Gastroesophageal sphincter (tissue), 4 donors: ENCODE measurements around the gene CADM2. TPM values are rescaled to one million over a fixed set of nuclear protein-coding genes. Genes with fewer than 3 reads are reported as not detected.

ENCODE experiments used
- ATAC-seq: fragments of 150-250 bp; one replicate; pipeline ENCODE4 v1.9.1; 2016; ENCODE audit warnings: mild to moderate bottlenecking, moderate library complexity
- H3K27ac ChIP-seq, 4 donors: fragments of 200-600 bp; sonication (generic) in 3 of 4; 1 replicate in 3 of 4; 2 replicates in 1 of 4; pipeline ENCODE4 v1.5.1; 2016 to 2019
- H3K27me3 ChIP-seq: fragments of 200-600 bp; sonication (generic); one replicate; pipeline ENCODE4 v1.5.1; 2019
- H3K36me3 ChIP-seq, 2 donors: fragments of 200-600 bp; sonication (generic); one replicate each; pipeline ENCODE4 v1.5.1; 2019; ENCODE audit warnings: control low read depth in 1 of 2
- H3K4me1 ChIP-seq, 3 donors: fragments of 200-600 bp; sonication (generic); 1 replicate in 2 of 3; 2 replicates in 1 of 3; pipeline ENCODE4 v1.5.1; 2016 to 2019; ENCODE audit warnings: control low read depth in 2 of 3
- H3K4me3 ChIP-seq, 2 donors: fragments of 200-600 bp; sonication (generic); one replicate each; pipeline ENCODE4 v1.5.1; 2019; ENCODE audit warnings: mild to moderate bottlenecking in 1 of 2, moderate library complexity in 1 of 2
- H3K9me3 ChIP-seq, 3 donors: fragments of 200-600 bp; sonication (generic); one replicate each; pipeline ENCODE4 v1.5.1; 2017 to 2019; ENCODE audit warnings: control low read depth in 2 of 3
- CTCF ChIP-seq, 4 experiments: fragments of 200-600 bp in 2 of 4; fragments of 450-650 bp in 2 of 4; sonication (generic) in 1 of 4; IDR thresholded peaks; one replicate each; pipeline ENCODE4 v1.5.1; 2017 to 2019; ENCODE audit warnings: antibody characterized with exemption in 4 of 4, mild to moderate bottlenecking in 2 of 4, moderate library complexity in 2 of 4
- EP300 ChIP-seq: sonication (generic); formaldehyde crosslinking; IDR thresholded peaks from one replicate; pipeline ENCODE4 v1.6.1; 2017; ENCODE audit warnings: antibody characterized with exemption, mild to moderate bottlenecking
- POLR2A ChIP-seq, 2 donors: fragments of 450-650 bp; IDR thresholded peaks; one replicate each; pipeline ENCODE4 v1.6.1; 2017; ENCODE audit warnings: antibody characterized with exemption in 2 of 2, mild to moderate bottlenecking in 2 of 2, moderate library complexity in 1 of 2
- POLR2AphosphoS5 ChIP-seq: sonication (generic); formaldehyde crosslinking; IDR thresholded peaks from one replicate; pipeline ENCODE4 v1.6.1; 2017; ENCODE audit warnings: antibody characterized with exemption
- WGBS, 2 donors: methylation state at CpG; one replicate each; pipeline ENCODE4 v1.1.5; 2018; ENCODE audit warnings: low coverage in 1 of 2; 5-methylcytosine and 5-hydroxymethylcytosine counted together
- total RNA-seq, 4 donors: library from RNA; depleted of rRNA; stranded (reverse); fragments of >200 nt; gene quantifications; one replicate each; pipeline ENCODE4 v1.1.0, GENCODE V29; 2016

CADM2 gene
- total RNA-seq, 4 donors from 2014 or later = 8.2 to 10.1 (median 9.4) TPM

GRCh38 chr3:85041001-85041400, 82.2 kb downstream of the CADM2 start:
- TF ChIP-seq POLR2AphosphoS5 (no peak), CTCF (IDR thresholded peaks at IDR 0.05) (no peak), POLR2A (IDR thresholded peaks at IDR 0.05) (no peak), EP300 (no peak)
- no peaks in the 10 kb centered on the region for H3K36me3 ChIP-seq
- no peaks in the 10 kb centered on the region for H3K9me3 ChIP-seq
- H3K4me1 ChIP-seq = no peaks in the 10 kb centered on the region
- no peak for ATAC-seq
- no peaks in the 10 kb centered on the region for H3K27me3 ChIP-seq
- 87 to 88% methylated on average over 4 of the region's 4 CpGs for WGBS, 2 donors
- no peak overlapping the region for H3K27ac ChIP-seq
- H3K4me3 ChIP-seq = no peak overlapping the region

GRCh38 chr3:85041562-85042055, 82.8 kb downstream of the CADM2 start:
- Histone ChIP-seq H3K27ac (no peak overlapping the region), H3K4me1 (no peaks in the 10 kb centered on the region), H3K9me3 (no peaks in the 10 kb centered on the region), H3K4me3 (no peak overlapping the region), H3K27me3 (no peaks in the 10 kb centered on the region), H3K36me3 (no peaks in the 10 kb centered on the region)
- 82% methylated on average over 2 of the region's 2 CpGs for WGBS, 2 donors
- no peak for TF ChIP-seq POLR2A (IDR thresholded peaks at IDR 0.05)
- TF ChIP-seq EP300 = no peak
- no peak for TF ChIP-seq POLR2AphosphoS5
- TF ChIP-seq CTCF (IDR thresholded peaks at IDR 0.05) = no peak
- ATAC-seq = no peak

DNA sequence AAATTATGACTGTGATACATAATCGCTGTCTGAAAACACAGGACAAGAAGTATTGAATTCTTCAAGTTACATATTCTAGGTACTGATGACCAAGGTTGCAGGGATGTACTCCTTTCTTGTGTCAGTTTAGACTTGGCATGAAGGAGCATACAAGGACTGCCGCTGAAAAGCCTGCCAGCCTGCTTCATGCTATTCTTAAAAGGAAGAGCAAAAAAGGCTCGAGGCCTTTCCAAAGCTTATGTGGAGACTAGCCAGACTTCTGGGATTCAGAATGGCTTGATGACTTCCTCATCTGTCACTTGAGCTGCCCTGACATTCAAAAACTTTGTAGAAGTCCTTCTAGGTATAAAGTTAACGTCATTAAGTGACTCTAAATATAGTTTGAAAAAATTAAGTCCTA, 92.0 kb downstream of the CADM2 start:
- 66 to 72% methylated on average over 3 to 4 of the region's 4 CpGs for WGBS, 2 donors
- no peaks in the 10 kb centered on the region for H3K27me3 ChIP-seq
- TF ChIP-seq CTCF (IDR thresholded peaks at IDR 0.05) (no peak), EP300 (no peak), POLR2AphosphoS5 (no peak), POLR2A (IDR thresholded peaks at IDR 0.05) (no peak)
- H3K4me1 ChIP-seq = no peaks in the 10 kb centered on the region
- H3K4me3 ChIP-seq = no peak overlapping the region
- no peaks in the 10 kb centered on the region for H3K36me3 ChIP-seq
- no peak for ATAC-seq
- H3K9me3 ChIP-seq = no peaks in the 10 kb centered on the region
- H3K27ac ChIP-seq = no peak overlapping the region

DNA sequence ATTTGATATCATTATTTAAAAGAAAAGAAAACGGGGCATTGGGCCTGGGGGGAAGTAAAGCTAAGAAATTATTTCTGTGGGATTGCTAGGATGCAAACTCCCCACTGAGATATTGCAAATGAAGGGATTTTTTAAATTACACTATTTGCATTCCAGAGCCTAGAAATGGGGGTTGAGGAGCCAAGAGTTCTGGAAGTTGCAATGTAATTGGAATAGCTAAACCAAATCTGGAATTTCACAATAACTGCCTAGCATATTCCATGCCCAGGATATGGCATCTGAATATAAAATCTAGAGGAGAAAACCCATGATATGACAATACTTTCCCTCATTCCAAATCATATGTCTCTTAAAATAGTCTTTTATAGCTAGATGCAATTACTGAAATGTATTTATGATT, 93.0 kb downstream of the CADM2 start:
- no peaks in the 10 kb centered on the region for H3K27me3 ChIP-seq
- 33 to 73% methylated on average over 1 of the region's 1 CpG for WGBS, 2 donors
- no peak for ATAC-seq
- no peak for TF ChIP-seq POLR2AphosphoS5
- no peak for TF ChIP-seq EP300
- TF ChIP-seq CTCF (IDR thresholded peaks at IDR 0.05) = no peak
- TF ChIP-seq POLR2A (IDR thresholded peaks at IDR 0.05) = no peak
- H3K4me1 ChIP-seq = no peaks in the 10 kb centered on the region
- no peak overlapping the region for H3K27ac ChIP-seq
- no peak overlapping the region for H3K4me3 ChIP-seq
- H3K36me3 ChIP-seq = no peaks in the 10 kb centered on the region
- H3K9me3 ChIP-seq = no peaks in the 10 kb centered on the region

- no peak for ATAC-seq
- Histone ChIP-seq H3K36me3 (no peaks in the 10 kb centered on the region), H3K27me3 (no peaks in the 10 kb centered on the region), H3K4me3 (no peak overlapping the region), H3K27ac (no peak overlapping the region), H3K4me1 (no peaks in the 10 kb centered on the region), H3K9me3 (no peaks in the 10 kb centered on the region)
- TF ChIP-seq POLR2AphosphoS5 (no peak), EP300 (no peak), POLR2A (IDR thresholded peaks at IDR 0.05) (no peak), CTCF (IDR thresholded peaks at IDR 0.05) (no peak)
- WGBS, 2 donors = 62 to 100% methylated on average over 1 of the region's 1 CpG
These were observed 94.8 kb downstream of the CADM2 start for GRCh38 chr3:85053626-85054025.
